Activated naive CD8-positive, alpha-beta T cell treated with anti-CD3 and anti-CD28 coated beads, Interleukin-2, amount 50 U/mL, for 24 hours (primary cell): Measurements from ENCODE around the gene NCR3LG1.

Source experiments
- ATAC-seq: fragments of 150-1000 bp; cut with Tn5 transposase; one replicate; pipeline ENCODE4 v1.10.0; 2021
- DNase-seq: peaks from one replicate; pipeline ENCODE4 v3.0.0; 2021
- H3K27ac Mint-ChIP-seq: one replicate; pipeline ENCODE4 v1.8.0; 2021; ENCODE audit warnings: mild to moderate bottlenecking, mixed read lengths
- H3K27me3 Mint-ChIP-seq: one replicate; pipeline ENCODE4 v1.8.0; 2021; ENCODE audit warnings: mixed read lengths
- H3K36me3 Mint-ChIP-seq: one replicate; pipeline ENCODE4 v1.8.0; 2021; ENCODE audit warnings: low read depth, mixed read lengths
- H3K4me1 Mint-ChIP-seq: one replicate; pipeline ENCODE4 v1.8.0; 2021; ENCODE audit warnings: mixed read lengths
- H3K4me3 Mint-ChIP-seq: one replicate; pipeline ENCODE4 v1.8.0; 2021; ENCODE audit warnings: mild to moderate bottlenecking, moderate library complexity, mixed read lengths
- H3K9me3 Mint-ChIP-seq: one replicate; pipeline ENCODE4 v1.8.0; 2021; ENCODE audit warnings: mixed read lengths

NCR3LG1 gene

GRCh38 chr11:17394743-17395390 lies 43.3 kb downstream of the NCR3LG1 start:
- no peaks in the 10 kb centered on the region for H3K27me3 Mint-ChIP-seq
- no peak for ATAC-seq
- no peak overlapping the region for H3K4me3 Mint-ChIP-seq
- no peaks in the 10 kb centered on the region for H3K9me3 Mint-ChIP-seq
- H3K4me1 Mint-ChIP-seq: peaks cover 3% of the 10 kb centered on the region
- no peak for DNase-seq
- H3K27ac Mint-ChIP-seq: no peak overlapping the region
- no peaks in the 10 kb centered on the region for H3K36me3 Mint-ChIP-seq

GRCh38 chr11:17395554-17395961 lies 44.0 kb downstream of the NCR3LG1 start:
- DNase-seq (no peak), ATAC-seq (no peak)
- H3K27ac Mint-ChIP-seq: no peak overlapping the region
- peaks cover 2% of the 10 kb centered on the region for H3K4me1 Mint-ChIP-seq
- no peaks in the 10 kb centered on the region for H3K9me3 Mint-ChIP-seq
- no peak overlapping the region for H3K4me3 Mint-ChIP-seq
- no peaks in the 10 kb centered on the region for H3K27me3 Mint-ChIP-seq
- no peaks in the 10 kb centered on the region for H3K36me3 Mint-ChIP-seq

GRCh38 chr11:17395978-17396377 lies 44.4 kb downstream of the NCR3LG1 start:
- no peak for DNase-seq
- Mint-ChIP-seq H3K4me1 (peaks cover 5% of the 10 kb centered on the region), H3K36me3 (no peaks in the 10 kb centered on the region), H3K9me3 (no peaks in the 10 kb centered on the region), H3K4me3 (no peak overlapping the region), H3K27ac (no peak overlapping the region), H3K27me3 (no peaks in the 10 kb centered on the region)
- no peak for ATAC-seq

- ATAC-seq (no peak), DNase-seq (no peak)
- no peak overlapping the region for H3K27ac Mint-ChIP-seq
- peaks cover 6% of the 10 kb centered on the region for H3K4me1 Mint-ChIP-seq
- no peaks in the 10 kb centered on the region for H3K27me3 Mint-ChIP-seq
- H3K36me3 Mint-ChIP-seq: no peaks in the 10 kb centered on the region
- H3K4me3 Mint-ChIP-seq: no peak overlapping the region
- no peaks in the 10 kb centered on the region for H3K9me3 Mint-ChIP-seq
Observed at GRCh38 chr11:17396598-17397310, 45.2 kb downstream of the NCR3LG1 start.

GRCh38 chr11:17397311-17398002 lies 45.9 kb downstream of the NCR3LG1 start:
- ATAC-seq: no peak
- no peak for DNase-seq
- peaks cover 6% of the 10 kb centered on the region for H3K4me1 Mint-ChIP-seq
- H3K27ac Mint-ChIP-seq: no peak overlapping the region
- no peaks in the 10 kb centered on the region for H3K27me3 Mint-ChIP-seq
- H3K4me3 Mint-ChIP-seq: no peak overlapping the region
- H3K36me3 Mint-ChIP-seq: no peaks in the 10 kb centered on the region
- no peaks in the 10 kb centered on the region for H3K9me3 Mint-ChIP-seq

GRCh38 chr11:17399236-17399635 lies 47.6 kb downstream of the NCR3LG1 start:
- no peak overlapping the region for H3K4me3 Mint-ChIP-seq
- H3K4me1 Mint-ChIP-seq: peaks cover 6% of the 10 kb centered on the region
- no peaks in the 10 kb centered on the region for H3K36me3 Mint-ChIP-seq
- DNase-seq (no peak), ATAC-seq (no peak)
- H3K27me3 Mint-ChIP-seq: no peaks in the 10 kb centered on the region
- H3K27ac Mint-ChIP-seq: no peak overlapping the region
- H3K9me3 Mint-ChIP-seq: no peaks in the 10 kb centered on the region

GRCh38 chr11:17400048-17400775 lies 48.6 kb downstream of the NCR3LG1 start:
- Mint-ChIP-seq H3K4me3 (no peak overlapping the region), H3K4me1 (peaks cover 6% of the 10 kb centered on the region), H3K36me3 (no peaks in the 10 kb centered on the region), H3K27me3 (no peaks in the 10 kb centered on the region), H3K27ac (no peak overlapping the region), H3K9me3 (no peaks in the 10 kb centered on the region)
- DNase-seq (no peak), ATAC-seq (no peak)

- peaks cover 6% of the 10 kb centered on the region for H3K4me1 Mint-ChIP-seq
- ATAC-seq: no peak
Observed at GRCh38 chr11:17401316-17401715, 49.7 kb downstream of the NCR3LG1 start.

GRCh38 chr11:17401841-17402240 lies 50.2 kb downstream of the NCR3LG1 start:
- Mint-ChIP-seq H3K4me3 (no peak overlapping the region), H3K36me3 (no peaks in the 10 kb centered on the region), H3K27ac (no peak overlapping the region), H3K9me3 (no peaks in the 10 kb centered on the region), H3K4me1 (peaks cover 6% of the 10 kb centered on the region), H3K27me3 (no peaks in the 10 kb centered on the region)
- ATAC-seq (no peak), DNase-seq (no peak)

More at GRCh38 chr11:17401316-17401715, 49.7 kb downstream of the NCR3LG1 start:
- H3K27me3 Mint-ChIP-seq: no peaks in the 10 kb centered on the region
- no peaks in the 10 kb centered on the region for H3K36me3 Mint-ChIP-seq
- H3K27ac Mint-ChIP-seq: no peak overlapping the region
- no peaks in the 10 kb centered on the region for H3K9me3 Mint-ChIP-seq
- DNase-seq: no peak
- no peak overlapping the region for H3K4me3 Mint-ChIP-seq

GRCh38 chr11:17402486-17402885 lies 50.9 kb downstream of the NCR3LG1 start:
- no peak for ATAC-seq
- H3K4me1 Mint-ChIP-seq: peaks cover 6% of the 10 kb centered on the region
- no peaks in the 10 kb centered on the region for H3K9me3 Mint-ChIP-seq
- no peaks in the 10 kb centered on the region for H3K27me3 Mint-ChIP-seq
- no peak overlapping the region for H3K4me3 Mint-ChIP-seq
- H3K36me3 Mint-ChIP-seq: no peaks in the 10 kb centered on the region
- H3K27ac Mint-ChIP-seq: no peak overlapping the region
- DNase-seq: no peak

GRCh38 chr11:17403980-17404759 lies 52.6 kb downstream of the NCR3LG1 start:
- H3K4me1 Mint-ChIP-seq: peaks cover 6% of the 10 kb centered on the region
- H3K36me3 Mint-ChIP-seq: no peaks in the 10 kb centered on the region

GRCh38 chr11:17405232-17406005 lies 53.8 kb downstream of the NCR3LG1 start:
- DNase-seq (no peak), ATAC-seq (no peak)
- H3K4me3 Mint-ChIP-seq: no peak overlapping the region
- no peak overlapping the region for H3K27ac Mint-ChIP-seq
- peaks cover 4% of the 10 kb centered on the region for H3K4me1 Mint-ChIP-seq
- H3K9me3 Mint-ChIP-seq: no peaks in the 10 kb centered on the region
- H3K27me3 Mint-ChIP-seq: no peaks in the 10 kb centered on the region
- H3K36me3 Mint-ChIP-seq: no peaks in the 10 kb centered on the region

More at GRCh38 chr11:17403980-17404759, 52.6 kb downstream of the NCR3LG1 start:
- Mint-ChIP-seq H3K9me3 (no peaks in the 10 kb centered on the region), H3K27me3 (no peaks in the 10 kb centered on the region), H3K27ac (no peak overlapping the region), H3K4me3 (no peak overlapping the region)
- ATAC-seq (no peak), DNase-seq (no peak)

GRCh38 chr11:17406082-17406817 lies 54.6 kb downstream of the NCR3LG1 start:
- DNase-seq (no peak), ATAC-seq (no peak)
- Mint-ChIP-seq H3K36me3 (no peaks in the 10 kb centered on the region), H3K27me3 (peaks cover 2% of the 10 kb centered on the region), H3K4me1 (no peaks in the 10 kb centered on the region), H3K27ac (no peak overlapping the region), H3K9me3 (no peaks in the 10 kb centered on the region), H3K4me3 (no peak overlapping the region)
